Glomerular visceral epithelial cell (primary cell): ENCODE data around the gene DDR2.
"Not testable (repeated sequence)": the region's sequence is repeated elsewhere in the genome, so short reads cannot be mapped to it uniquely, and the experiment has no call there.

Experiments used
- DNase-seq: peaks from one replicate; pipeline ENCODE4 v3.0.0-alpha.2; 2016; ENCODE audit errors: extremely low spot score

Gene DDR2

DNA sequence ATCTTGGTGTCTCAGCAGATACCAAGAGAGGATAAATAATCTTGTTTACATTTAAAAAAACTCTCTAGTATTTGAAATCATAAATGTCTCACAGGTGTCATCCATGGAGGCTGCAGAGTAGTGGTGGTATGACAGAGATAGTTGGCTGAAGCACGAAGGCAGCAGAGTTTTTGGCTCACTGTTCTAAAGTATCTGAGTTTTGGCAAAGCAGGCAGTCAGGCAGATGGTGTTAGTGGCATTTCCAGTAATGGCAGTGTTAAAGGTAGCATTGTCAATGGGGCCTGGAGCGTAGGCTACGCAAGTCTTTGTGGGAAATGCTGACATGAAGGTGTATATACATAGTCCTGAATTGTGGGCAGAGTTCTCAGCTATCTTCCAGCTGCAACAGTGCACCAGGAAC is 89.8 kb downstream of the DDR2 start:
- no peak for DNase-seq

DNA sequence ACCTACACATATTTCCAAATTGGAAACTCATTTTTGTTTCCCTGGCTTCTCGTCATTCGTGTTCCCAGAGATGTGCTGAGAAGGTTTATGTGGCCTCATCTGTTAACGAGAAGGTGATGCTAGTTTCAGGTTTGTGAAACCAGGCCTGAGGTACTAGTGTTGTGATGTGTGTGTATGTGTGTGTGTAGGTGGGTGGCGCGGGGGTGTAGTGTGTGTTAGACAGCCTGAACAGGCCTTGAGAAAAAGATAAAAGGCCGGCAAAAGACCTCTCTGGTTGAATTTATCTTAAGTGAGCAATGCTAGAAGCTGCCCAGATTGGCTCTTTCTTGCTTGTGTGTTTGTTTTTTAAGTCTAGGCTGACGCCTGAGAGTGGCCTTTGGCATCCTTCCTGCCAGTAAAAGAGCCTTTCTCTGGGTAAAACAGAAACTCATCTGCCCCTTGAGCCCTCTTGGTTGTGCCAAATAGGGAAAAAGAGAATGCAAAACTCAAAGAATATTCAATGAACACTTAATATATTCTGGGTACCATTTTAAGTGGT is 92.4 kb downstream of the DDR2 start:
- no peak for DNase-seq

DNA sequence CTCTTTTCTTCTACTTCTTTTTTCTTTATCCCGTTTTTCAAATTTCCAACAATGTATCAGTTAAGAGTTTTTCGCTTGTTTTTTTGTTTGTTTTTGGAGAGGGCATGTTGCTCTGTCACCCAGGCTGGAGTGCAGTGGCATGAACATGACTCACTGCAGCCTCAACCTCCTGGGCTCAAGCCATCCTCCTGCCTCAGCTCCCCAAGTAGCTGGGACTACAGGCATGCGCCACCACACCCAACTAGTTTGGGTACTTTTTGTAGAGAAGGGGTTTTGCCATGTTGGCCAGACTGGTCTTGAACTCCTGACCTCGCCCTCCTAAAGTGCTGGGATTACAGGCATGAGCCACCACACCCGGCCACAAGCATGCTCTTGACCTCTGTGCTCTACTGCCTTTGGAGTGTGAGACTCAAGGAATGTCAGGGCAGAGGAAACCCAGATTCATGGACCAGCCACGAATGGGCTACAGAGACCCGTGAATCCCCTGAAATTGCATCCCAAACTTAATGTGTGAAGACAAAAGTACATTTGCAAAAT is 93.1 kb downstream of the DDR2 start:
- no peak for DNase-seq

- no peak for DNase-seq
Measured at GRCh38 chr1:162726555-162726954, 94.3 kb downstream of the DDR2 start.

DNA sequence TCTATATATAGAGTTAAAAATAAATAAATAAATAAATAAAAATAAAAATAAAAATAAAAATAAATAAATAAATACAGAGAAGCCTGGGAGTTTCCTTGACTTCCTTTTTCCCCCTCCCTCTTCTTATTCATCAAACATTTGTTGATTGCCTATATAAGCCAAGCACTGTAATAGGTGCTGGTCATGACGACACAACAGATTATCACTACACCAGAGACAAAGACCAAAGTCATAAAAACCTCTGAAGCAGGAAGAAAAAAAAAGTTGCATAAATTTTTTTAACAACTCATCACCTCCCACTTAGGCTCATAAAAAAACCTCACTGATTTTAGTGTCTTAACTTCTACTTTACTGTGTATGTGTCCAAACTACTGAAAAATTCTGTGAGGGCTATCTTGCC is 95.2 kb downstream of the DDR2 start:
- not testable (repeated sequence) for DNase-seq

- no peak for DNase-seq
Measured at GRCh38 chr1:162728573-162728972, 96.3 kb downstream of the DDR2 start.

GRCh38 chr1:162729195-162729774 is 97.0 kb downstream of the DDR2 start:
- not testable (repeated sequence) for DNase-seq

GRCh38 chr1:162732094-162732493 is 99.8 kb downstream of the DDR2 start:
- DNase-seq, result no peak

DNA sequence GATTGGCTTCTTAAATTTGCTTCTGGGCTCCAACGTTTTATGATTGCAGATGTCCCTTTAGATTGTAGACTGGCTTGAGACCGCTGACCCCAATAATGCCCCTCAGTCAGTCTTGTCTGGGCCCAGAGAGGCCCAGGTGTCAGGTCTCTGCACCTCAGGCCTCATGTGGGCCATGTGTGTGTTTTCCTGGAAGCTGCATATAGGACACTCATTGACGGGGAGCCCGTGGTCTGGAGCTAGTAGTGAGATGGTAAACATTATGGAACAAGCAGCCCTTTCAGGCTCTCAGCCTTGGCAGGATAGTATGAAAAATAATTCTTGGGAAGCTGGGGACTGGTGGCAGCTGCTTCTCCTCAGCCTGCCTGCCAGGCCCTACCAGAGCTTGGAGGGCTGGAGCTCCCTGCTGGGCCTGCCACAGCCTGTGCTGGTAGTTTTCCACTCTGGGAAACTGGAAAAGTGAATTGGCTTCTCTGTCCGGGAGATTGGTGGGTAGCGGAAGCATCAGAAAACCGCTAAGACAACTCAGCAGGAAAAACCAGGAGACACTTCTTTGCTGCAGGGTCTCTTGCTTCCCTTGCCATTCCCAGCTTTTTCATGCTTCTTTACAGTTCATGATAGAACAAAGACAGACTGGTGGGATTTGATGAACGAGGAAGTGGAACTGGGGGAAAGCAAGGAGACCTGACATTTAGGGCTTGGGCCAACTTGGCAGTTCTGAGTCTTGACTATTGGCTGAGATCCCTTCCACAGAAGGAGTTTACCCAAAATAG is 100.5 kb downstream of the DDR2 start:
- no peak for DNase-seq

DNA sequence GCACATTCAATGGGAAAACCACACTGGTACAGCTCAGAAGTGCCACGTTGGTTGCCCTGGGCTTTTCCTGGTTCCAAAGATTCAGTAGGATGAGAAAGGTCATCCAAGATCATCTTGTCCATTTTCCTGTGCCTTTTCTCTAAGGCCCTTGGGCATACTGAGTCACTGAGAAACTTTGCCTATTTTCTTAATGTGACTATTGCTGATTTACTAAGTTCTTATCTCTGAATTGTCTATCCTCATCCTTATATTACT is 101.0 kb downstream of the DDR2 start:
- no peak for DNase-seq

- no peak for DNase-seq
Measured at GRCh38 chr1:162734047-162734446, 101.8 kb downstream of the DDR2 start.

DNA sequence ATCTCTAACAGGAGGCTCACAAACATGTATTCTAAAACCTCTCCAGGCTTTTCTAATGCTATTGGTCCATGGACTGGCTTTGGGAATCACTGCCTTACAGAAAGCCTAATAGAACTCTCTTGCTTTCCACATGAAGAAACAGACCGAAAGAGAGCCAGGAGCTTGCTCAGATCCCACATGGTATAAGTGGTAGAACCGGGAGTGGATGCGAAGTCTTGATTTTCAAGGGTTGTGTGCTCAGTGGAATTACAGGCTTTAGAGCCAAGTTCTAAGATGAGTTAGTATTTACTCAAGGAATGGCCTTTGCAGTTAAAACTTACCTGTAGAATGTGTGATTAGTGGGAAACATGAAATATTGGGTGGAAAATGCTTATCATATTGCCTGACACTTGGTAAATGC is 103.9 kb downstream of the DDR2 start:
- DNase-seq, result no peak

DNA sequence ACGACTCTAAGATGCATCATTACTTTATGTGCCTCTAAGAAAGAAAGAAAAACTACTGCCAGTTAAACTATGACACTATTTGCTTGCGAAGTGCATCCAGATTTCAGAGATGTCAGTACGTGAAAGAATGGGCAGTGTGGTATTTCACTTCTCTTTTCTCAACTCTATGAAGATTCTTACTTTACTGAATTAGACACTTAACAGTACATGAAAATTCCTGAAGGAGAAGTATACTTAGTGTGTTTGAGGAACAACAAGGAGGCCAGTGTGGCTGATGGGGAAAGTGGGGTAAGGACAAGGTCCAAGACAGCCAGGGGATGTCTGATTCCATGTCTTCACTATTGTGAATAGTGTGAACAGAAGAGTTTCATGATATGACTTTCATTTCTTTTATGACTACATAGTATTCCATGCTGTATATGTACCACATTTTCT is 104.4 kb downstream of the DDR2 start:
- DNase-seq, result no peak

DNA sequence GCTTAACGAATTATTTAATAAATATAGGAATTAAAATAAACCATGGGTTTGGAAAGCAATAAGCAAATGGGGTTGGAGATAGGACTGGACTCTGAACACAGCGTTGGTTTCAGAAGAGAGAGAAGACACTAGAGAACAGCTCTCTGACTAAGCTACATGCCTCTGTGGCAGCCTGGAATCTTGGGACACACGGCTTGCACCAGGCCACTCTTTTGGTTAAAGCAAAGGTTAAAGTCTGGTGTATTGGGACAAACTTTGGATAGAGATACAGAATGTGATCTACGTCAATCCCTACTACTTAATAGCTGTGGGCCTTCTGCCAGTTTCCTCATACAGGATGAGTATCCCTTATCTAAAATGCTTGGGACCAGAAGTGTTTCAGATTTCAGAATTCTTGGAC is 108.5 kb downstream of the DDR2 start:
- DNase-seq, result no peak

- no peak for DNase-seq
Measured at GRCh38 chr1:162741574-162741973, 109.3 kb downstream of the DDR2 start.

DNA sequence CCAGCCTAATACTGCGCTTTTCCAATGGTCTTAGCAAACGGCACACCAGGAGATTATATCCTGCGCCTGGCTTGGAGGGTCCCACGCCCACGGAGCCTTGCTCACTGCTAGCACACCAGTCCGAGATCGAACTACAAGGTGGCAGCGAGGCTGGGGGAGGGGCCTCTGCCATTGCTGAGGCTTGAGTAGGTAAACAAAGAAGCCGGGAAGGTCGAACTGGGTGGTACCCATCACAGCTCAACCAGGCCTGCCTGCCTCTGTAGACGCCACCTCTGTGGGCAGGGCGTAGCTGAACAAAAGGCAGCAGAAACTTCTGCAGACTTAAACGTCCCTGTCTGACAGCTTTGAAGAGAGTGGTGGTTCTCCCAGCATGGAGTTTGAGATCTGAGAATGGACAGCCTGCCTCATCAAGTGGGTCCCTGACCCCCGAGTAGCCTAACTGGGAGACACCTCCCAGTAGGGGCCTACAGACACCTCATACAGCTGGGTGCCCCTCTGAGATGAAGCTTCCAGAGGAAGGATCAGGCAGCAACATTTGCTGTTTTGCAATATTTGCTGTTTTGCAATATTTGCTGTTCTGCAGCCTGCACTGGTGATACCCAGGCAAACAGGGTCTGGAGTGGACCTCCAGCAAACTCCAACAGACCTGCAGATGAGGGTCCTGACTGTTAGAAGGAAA is 114.1 kb downstream of the DDR2 start:
- not testable (repeated sequence) for DNase-seq

GRCh38 chr1:162753001-162753658 is 120.9 kb downstream of the DDR2 start:
- DNase-seq, result no peak

DNA sequence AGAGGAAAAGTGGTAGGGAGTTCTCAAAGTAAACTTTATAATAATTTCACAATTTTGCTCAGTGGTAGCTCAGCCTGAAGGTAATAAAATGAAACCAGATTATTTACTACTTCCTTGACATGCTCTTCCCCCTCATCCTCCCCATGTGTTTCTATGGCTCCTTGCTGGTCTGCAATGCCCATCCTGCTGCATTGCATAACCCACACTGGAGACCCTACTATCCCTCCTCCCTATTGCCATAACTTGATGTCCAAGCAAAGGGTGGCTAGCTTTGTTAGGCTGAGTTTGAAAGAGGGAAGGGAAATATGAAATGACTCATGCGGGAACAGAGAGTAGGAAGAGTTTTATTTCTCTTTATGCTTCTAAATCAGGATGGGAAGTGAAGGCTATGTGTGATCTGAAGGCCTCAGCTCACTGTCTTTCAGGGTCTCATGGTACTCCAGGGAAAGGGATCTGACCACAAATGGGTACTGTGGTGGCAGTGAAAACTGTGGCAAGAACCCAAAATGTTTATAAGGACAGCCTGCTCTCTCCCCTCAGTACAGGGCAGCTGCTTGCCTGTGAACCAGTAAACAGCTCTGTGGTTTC is 121.8 kb downstream of the DDR2 start:
- DNase-seq, result no peak

DNA sequence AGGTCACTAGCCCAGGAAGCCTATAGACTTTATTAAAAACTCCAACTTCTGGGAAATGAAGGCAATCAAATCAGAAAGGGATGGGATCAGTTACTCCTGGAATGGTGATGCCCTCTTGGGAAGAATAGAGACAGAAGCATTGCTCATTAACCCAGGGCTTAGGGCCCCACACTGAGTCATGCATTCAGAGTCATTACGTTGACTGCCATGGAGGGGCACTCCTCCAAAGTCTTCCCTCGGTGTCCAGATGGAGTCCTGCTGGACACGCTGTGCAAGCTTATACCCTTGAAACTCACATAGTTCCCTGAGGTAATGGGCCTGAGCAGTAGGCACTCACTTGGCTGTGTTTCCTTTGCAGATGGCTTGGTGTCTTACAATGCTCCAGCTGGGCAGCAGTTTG is 123.0 kb downstream of the DDR2 start:
- DNase-seq, result no peak

- no peak for DNase-seq
Measured at GRCh38 chr1:162756523-162756922, 124.3 kb downstream of the DDR2 start.

- no peak for DNase-seq
Measured at GRCh38 chr1:162757476-162757875, 125.2 kb downstream of the DDR2 start.

DNA sequence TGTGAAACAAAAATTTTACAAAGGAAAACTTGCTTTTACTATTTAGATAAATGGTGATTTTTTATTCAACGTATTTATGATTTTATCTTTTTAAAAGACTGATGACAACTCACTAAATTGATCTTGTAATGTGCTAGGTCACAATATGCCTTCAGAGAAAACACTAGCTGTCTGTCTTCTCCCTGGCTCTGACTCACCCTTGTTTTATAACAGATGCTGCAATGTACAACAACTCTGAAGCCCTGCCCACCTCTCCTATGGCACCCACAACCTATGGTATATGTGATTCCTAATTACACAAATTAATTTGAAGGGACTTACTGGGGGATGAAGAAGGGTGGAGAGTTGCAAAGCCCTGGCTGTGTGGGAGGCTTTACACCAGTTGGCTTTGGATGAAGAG is 133.5 kb downstream of the DDR2 start:
- no peak for DNase-seq
